ENCODE results near the gene MEX3C.

The MEX3C gene

DNA sequence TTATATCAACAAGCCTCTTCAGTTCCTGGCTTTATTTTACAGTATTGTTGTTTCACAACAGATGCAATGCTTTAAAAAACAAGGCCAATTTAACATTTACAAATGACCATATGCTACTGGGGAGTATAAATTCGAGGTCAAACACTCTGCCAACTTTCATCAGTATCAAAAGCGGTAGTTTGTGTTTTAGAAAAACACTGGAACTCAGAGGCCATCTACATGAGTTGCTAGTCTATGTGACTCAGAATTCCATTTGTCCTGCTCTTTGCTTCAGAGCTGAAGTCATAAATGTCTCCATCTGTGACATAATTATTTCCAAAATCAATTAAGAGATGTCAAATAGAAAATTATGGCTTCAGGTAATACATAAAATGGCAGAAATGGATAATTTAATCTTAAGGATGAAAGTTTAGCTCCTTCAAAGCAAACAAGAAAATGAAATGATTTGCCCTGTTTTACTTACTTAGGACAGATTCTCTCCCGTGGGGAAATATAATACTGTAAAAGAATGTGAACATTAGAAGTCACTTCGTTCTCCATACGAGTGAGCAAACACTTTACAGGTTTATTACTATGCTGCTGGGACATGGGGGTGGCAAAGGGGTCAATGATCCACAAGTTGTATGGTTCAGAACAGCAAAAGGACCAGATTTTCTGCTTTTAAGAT, 3.7 kb downstream of the MEX3C start:
- no peak for TF ChIP-seq CTCF (IDR thresholded peaks at IDR 0.05; ENCODE audit: control extremely low read depth, extremely low read depth, low read depth, missing control alignments)
- POLR2A ChIA-PET: no interaction called here
- CTCF ChIA-PET: interaction anchor here (0.7 to 2.3 kb wide), 2 partner anchors 9 to 11 kb away, joined by 3 to 13 read pairs; no protein-coding TSS in a partner anchor
- DNase-seq (ENCODE audit: extremely low spot score): no peak

DNA sequence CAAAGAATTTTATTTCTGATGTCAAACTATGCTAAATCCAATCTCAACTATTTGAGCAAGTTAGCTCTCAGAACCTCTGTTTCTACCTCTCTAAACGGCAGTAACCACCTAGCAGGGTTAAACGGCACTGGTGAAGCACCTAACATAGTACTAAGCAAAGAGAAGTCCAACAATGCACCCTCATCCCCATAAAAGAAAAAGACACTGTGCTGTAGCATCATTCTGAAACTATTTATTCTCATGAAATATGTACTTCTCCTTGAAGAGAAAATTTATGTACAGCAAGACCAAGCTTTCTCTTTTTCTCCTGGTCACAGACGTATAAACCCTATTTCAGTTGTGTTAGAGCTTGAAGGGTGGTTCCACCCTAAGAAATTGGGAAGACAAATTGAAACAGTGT, 4.8 kb downstream of the MEX3C start:
- ChIA-PET CTCF (interaction anchor here (0.9 to 2.3 kb wide), 4 partner anchors 9 to 17 kb away, joined by 3 to 13 read pairs (median 4); no protein-coding TSS in a partner anchor), POLR2A (interaction anchor here (1.0 kb wide), 1 partner anchor 9 kb away, joined by 3 read pairs; no protein-coding TSS in a partner anchor)
- no peak for DNase-seq (ENCODE audit: extremely low spot score)
- TF ChIP-seq CTCF (IDR thresholded peaks at IDR 0.05; ENCODE audit: control extremely low read depth, extremely low read depth, low read depth, missing control alignments): no peak

- no peak for DNase-seq (ENCODE audit: extremely low spot score)
- ChIA-PET CTCF (interaction anchor here (0.9 to 2.3 kb wide), 4 partner anchors 8 to 16 kb away, joined by 3 to 13 read pairs (median 4); no protein-coding TSS in a partner anchor), POLR2A (interaction anchor here (1.0 kb wide), 1 partner anchor 9 kb away, joined by 3 read pairs; no protein-coding TSS in a partner anchor)
Measured at GRCh38 chr18:51192026-51192425, 5.5 kb downstream of the MEX3C start.

GRCh38 chr18:51191128-51191717, 6.3 kb downstream of the MEX3C start:
- no peak for TF ChIP-seq CTCF (IDR thresholded peaks at IDR 0.05; ENCODE audit: control extremely low read depth, extremely low read depth, low read depth, missing control alignments)
- DNase-seq (ENCODE audit: extremely low spot score): no peak
- POLR2A ChIA-PET: no interaction called here
- CTCF ChIA-PET: interaction anchor here (2.3 kb wide), 1 partner anchor 9 kb away, joined by 13 read pairs; no protein-coding TSS in a partner anchor

More at GRCh38 chr18:51192026-51192425, 5.5 kb downstream of the MEX3C start:
- TF ChIP-seq CTCF (IDR thresholded peaks at IDR 0.05; ENCODE audit: control extremely low read depth, extremely low read depth, low read depth, missing control alignments): no peak

GRCh38 chr18:51190000-51190399, 7.5 kb downstream of the MEX3C start:
- POLR2A ChIA-PET: no interaction called here
- TF ChIP-seq CTCF (IDR thresholded peaks at IDR 0.05; ENCODE audit: control extremely low read depth, extremely low read depth, low read depth, missing control alignments): no peak
- CTCF ChIA-PET: no interaction called here
- no peak for DNase-seq (ENCODE audit: extremely low spot score)

DNA sequence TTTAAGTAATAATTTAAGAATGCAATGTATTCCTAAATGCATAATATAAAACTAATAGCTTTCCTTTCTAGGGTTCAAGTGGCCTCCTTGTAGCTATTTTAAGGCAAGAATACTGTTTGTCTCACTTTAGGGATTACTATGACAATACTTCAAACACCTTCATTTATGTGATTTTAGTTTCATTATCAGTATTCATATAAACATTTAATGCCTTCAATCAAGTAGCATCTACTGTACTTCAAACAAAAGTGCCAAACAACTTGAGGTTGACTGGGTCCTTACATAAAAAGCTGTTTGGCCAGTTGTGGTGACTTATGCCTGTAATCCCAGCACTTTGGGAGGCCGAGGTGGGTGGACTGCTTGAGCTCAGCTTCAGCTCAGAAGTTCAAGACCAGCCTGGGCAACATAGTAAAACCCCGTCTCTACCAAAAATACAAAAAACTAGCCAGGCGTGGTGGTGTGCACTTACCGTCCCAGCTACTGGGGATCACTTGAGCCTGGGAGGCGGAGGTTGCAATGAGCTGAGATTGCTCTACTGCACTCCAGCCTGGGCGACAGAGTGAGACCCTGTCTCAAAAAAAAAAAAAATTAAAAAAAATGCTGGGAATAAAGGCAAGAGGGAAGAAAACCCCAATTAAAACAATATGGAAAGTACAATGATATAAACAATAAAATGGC, 9.3 kb downstream of the MEX3C start:
- no peak for TF ChIP-seq CTCF (IDR thresholded peaks at IDR 0.05; ENCODE audit: control extremely low read depth, extremely low read depth, low read depth, missing control alignments)
- ChIA-PET POLR2A (interaction anchor here (0.8 to 3.0 kb wide), 3 partner anchors 9 to 78 kb away, joined by 3 to 16 read pairs (median 3); partner anchors contain the start of gene MEX3C), CTCF (interaction anchor here (0.9 to 2.4 kb wide), 4 partner anchors 9 to 21 kb away, joined by 3 to 10 read pairs (median 6); partner anchors contain the start of gene MEX3C)
- no peak for DNase-seq (ENCODE audit: extremely low spot score)
